ENCODE measurements around the gene HNRNPF. TPM values are rescaled to one million over a fixed set of nuclear protein-coding genes. Genes with fewer than 3 reads are reported as not detected.
A peak's percentile ranks its signal among the peaks of the same experiment; 100 is the strongest.
"Not testable (repeated sequence)": the region's sequence is repeated elsewhere in the genome, so short reads cannot be mapped to it uniquely, and the experiment has no call there.

HNRNPF gene, protein sequence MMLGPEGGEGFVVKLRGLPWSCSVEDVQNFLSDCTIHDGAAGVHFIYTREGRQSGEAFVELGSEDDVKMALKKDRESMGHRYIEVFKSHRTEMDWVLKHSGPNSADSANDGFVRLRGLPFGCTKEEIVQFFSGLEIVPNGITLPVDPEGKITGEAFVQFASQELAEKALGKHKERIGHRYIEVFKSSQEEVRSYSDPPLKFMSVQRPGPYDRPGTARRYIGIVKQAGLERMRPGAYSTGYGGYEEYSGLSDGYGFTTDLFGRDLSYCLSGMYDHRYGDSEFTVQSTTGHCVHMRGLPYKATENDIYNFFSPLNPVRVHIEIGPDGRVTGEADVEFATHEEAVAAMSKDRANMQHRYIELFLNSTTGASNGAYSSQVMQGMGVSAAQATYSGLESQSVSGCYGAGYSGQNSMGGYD
- total RNA-seq, result 122 TPM

DNA sequence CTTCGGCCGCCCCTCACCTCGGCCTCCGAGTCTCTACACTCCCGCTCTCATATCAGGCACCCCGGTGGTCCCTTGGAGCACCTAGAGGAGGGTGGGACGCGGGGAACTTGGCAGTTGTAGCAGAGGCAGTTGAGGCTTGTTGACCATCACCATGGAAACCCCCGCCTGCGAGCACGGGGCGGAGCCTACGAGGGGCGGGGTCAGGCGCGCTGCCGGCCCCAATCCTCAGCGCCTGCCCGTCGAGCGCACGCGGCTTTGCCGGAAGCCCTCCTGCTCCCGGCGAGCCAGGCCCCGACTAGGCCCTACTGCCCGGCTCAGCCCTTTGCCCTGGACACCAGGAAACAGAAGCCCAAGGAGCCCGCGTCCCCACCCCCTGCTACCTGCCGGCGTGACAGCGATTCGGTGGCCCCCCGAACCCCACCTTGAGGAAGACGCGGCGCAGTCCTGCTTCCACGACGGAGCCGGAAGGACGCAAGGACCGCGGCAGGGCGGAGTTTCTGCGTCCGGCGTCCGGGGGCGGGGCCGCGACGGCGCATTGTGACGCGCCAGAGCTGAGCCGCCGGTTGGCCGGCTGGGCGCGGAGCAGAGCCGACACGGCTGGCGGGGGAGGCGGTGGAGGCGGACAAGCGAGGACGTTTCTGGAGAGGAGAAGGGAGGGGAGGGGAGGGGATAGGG lies at the start of gene HNRNPF:
TSS of gene HNRNPF (minus strand) at position 477 of the 675 bp plus-strand sequence. CDS start 21,302 bp downstream, outside the sequence.
- DNase-seq, result peak; percentile 95

DNA sequence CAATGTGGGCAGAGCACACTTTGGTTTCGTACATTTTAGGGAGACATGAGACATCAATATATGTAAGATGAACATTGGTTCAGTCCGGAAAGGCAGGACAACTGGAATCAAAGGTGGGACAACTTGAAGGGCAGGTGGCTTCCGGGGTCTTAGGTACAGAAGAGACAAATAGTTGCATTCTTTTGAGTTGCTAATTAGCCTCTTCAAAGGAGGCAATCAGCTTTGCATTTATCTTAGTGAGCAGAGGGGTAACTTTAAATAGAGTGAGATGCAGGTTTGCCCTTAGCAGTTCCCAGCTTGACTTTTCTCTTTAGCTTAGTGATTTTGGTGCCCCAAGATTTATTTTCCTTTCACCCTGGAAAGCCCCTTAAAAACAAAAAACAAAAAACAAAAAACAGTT lies 49.2 kb upstream of the HNRNPF start:
- DNase-seq, result no peak

DNA sequence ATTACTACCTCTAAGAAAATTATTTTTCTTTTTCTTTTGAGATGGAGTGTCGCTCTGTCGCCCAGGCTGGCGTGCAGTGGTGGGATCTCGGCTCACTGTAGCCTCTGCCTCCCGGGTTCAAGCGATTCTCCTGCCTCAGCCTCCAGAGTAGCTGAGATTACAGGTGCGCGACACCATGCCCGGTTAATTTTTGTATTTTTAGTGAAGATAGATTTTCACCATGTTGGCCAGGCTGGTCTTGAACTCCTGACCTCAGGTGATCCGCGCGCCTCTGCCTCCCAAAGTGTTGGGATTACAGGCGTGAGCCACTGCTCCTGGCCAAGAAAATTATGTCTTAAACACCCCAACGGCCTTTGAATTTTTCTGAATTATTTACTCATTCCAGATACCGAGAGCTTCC lies 47.6 kb upstream of the HNRNPF start:
- not testable (repeated sequence) for DNase-seq

DNA sequence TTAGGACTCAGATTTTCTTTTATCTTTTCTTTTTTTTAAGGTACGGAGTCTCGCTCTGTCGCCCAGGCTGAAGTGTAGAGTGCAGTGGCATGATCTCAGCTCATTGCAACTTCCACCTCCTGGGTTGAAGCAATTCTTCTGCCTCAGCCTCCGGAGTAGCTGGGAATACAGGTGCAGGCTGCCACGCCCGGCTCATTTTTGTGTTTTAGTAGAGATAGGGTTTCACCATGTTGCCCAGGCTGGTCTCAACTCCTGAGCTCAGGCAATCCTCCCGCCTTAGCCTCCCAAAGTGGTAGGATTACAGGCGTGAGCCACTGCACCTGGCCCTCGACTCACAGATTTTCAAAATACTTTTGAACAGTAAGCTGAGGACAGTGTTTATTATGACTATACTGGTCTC lies 45.0 kb upstream of the HNRNPF start:
- not testable (repeated sequence) for DNase-seq

DNA sequence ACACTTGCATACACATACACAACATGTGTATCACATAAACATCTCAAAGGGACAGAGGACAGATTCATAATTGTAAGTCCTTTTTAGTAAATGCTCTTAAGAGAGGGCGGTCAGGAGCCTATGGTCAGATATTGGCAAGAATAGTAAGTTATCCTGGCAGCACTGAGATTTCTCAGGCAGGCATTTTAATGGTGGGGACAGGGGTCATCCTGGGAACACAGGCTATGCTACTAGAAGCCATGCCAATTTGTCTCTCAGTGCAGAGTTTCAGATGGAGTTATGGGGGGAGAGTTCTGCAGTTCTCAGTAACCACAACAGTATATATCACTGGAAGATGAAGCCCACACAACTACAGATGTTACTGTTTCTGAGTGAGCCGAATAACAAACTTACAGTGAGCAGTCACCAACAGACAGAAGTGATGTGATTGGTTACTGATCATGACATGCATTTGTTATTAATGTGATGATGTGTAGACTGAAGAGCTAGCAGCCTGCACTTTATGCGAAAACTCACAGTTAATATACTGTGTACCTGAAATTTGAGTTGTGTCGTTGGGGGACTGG lies 44.4 kb upstream of the HNRNPF start:
- peak; percentile 15 for DNase-seq

DNA sequence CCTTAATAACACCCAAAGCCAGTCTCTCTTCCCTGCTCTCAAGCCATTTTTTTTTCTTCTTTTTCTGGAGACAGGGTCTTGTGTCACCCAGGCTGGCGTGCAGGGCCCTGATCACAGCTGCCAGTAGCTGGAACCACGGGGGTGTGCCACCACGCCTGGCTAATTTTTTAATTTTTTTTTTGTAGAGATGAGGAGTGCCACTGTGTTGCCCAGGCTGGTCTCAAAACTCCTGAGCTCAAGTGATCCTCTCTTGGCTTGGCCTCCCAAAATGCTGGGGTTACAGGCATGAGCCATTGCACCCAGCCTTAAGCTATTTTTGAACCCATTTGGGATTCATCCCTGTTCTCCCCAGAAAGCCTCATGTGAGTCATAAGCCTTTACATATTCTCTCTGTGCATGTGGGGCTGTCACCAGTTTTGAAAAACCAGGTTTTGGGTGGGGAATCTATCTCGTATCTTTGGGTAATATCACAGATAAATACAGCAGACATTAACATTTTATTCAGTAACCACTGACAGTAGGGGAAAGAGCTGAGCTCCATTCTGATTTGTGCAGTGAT lies 43.4 kb upstream of the HNRNPF start:
- DNase-seq, result no peak

DNA sequence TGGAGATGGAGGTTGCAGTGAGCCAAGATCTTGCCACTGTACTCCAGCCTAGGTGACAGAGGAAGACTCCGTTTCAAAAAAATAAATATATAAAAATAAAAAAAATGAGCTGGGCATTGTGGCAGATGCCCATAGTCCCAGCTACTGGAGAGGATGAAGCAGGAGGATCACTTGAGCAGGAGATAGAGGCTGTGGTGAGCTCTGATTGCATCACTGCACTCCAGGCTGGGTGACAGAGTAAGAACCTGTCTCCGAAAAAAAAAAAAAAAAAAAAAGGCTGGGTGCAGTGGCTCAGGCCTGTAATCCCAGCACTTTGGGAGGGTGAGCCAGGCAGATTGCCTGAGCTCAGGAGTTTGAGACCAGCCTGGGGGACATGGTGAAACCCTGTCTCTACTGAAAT lies 39.8 kb upstream of the HNRNPF start:
- no peak for DNase-seq

DNA sequence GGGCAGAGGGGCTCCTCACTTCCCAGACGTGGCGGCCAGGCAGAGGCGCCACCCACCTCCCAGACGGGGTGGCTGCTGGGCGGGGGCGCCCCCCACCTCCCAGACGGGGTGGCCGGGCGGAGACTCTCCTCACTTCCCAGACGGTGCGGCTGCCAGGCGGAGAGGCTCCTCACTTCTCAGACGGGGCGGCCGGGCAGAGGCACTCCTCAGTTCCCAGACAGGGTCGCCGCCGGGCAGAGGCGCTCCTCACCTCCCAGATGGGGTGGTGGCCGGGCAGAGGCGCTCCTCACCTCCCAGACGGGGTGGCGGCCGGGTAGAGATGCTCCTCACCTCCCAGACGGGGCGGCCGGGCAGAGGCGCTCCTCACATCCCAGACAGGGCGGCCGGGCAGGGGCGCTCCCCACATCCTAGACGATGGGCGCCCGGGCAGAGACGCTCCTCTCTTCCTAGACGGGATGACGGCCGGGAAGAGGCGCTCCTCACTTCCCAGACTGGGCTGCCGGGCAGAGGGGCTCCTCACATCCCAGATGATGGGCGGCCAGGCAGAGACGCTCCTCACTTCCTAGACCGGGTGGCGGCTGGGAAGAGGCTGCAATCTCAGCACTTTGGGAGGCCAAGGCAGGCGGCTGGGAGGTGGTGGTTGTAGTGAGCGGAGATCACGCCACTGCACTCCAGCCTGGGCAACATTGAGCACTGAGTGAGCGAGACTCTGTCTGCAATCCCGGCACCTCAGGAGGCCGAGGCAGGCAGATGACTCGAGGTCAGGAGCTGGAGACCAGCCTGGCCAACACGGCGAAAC lies 37.4 kb upstream of the HNRNPF start:
- not testable (repeated sequence) for DNase-seq

DNA sequence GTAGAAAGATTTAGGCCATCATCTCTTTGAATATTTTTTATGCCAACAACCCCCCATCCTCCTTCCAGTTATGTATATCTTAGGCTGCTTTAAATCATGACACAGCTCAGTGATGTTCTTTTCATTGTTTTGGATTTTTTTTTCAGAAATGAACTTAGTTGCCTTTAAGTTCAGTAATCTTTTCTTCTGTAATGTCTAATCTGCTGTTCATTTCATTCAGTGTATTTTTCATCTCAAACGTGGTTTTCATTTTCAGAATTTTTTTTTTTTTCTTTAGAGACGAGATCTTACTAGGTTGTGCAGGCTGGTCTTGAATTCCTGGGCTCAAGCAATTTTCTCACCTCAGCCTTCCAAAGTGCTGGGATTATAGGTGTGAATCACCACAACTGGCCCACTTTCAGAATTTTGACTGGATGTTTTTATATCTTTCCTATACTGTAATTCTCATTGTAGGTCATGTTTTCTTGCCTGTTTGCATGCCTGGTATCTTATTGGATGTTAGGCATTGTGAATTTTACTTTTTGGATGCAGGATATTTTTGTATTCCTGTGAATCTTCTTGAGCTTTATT lies 36.0 kb upstream of the HNRNPF start:
- DNase-seq, result no peak

DNA sequence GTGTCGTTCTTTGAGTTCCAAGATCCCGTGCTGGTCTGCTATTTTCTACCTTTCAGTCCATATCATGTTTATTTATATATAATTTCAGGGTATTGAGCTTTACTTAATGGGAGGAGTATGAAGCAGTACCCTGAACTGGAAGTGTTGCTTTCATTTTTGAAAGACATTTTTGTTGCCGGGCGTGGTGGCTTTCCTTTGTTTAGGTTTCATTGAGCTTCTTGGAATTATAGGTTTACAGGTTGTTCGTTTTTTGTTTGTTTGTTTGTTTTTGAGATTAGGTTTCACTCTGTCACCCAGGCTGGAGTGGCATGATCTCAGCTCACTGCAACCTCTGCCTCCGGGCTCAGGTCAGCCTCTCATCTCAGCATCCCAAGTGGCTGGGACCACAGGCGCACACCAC lies 35.3 kb upstream of the HNRNPF start:
- no peak for DNase-seq

DNA sequence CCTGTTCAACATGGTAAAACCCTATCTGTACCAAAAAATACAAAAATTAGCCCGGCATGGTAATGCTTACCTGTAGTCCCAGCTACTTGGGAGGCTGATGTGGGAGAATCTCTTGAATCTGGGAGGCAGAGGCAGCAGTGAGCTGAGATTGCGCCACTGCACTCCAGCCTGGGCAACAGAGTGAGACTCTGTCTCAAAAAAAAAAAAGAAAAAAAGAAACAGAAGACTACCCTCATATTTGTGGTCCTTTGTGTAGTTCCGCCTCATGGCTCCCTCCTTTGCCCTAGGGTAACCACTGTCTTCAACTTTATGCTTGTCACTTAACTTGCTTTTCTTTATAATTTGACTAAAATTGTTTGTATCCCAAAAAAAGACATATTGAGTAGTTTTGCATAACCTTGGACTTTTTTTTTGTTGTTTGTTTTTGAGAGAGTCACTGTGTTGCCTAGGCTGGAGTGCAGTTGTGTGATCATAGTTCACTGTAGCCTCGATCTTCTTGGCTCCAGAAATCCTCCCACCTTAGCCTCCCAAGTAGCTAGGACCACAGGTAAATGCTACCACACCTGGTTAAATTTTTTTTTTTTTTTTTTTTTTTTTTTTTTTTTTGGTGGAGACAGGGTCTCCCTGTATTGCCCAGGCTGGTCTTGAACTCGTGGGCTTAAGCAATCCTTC lies 31.6 kb upstream of the HNRNPF start:
- no peak for DNase-seq

DNA sequence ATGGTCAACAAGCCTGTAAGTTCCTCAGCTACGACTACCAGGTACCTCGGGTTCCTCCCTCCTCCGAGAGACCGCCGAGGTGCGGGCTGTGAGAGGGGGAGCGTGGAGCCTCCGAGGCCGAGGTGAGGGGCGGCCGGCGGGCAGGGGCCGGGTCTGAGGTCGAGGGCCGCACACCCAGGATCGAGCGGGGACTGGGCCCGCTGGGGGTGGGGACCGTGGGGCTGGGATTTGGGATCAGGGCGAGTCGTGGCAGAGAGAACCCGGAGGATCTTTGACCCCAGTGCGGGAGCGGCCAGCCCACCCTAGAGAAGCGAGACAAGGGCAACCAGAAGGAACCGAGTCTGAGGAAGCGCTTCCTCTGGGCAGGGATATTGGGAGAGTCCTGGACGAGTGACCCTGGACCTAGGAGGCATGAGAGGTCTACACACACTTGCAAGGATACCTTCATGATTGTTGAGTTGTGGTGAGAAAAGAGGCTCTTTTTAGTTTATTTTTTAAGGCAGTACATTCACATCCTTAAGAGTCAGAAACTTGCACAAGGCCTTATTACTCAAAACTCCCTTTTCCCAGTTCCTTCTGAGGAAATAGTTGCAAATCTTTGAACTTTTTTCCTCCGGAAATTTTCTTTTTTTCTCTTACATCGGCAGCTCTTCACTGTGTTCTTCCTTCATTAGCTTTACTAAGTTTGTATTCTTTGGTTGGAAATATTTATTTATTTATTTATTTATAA lies 28.3 kb upstream of the HNRNPF start:
- no peak for DNase-seq

DNA sequence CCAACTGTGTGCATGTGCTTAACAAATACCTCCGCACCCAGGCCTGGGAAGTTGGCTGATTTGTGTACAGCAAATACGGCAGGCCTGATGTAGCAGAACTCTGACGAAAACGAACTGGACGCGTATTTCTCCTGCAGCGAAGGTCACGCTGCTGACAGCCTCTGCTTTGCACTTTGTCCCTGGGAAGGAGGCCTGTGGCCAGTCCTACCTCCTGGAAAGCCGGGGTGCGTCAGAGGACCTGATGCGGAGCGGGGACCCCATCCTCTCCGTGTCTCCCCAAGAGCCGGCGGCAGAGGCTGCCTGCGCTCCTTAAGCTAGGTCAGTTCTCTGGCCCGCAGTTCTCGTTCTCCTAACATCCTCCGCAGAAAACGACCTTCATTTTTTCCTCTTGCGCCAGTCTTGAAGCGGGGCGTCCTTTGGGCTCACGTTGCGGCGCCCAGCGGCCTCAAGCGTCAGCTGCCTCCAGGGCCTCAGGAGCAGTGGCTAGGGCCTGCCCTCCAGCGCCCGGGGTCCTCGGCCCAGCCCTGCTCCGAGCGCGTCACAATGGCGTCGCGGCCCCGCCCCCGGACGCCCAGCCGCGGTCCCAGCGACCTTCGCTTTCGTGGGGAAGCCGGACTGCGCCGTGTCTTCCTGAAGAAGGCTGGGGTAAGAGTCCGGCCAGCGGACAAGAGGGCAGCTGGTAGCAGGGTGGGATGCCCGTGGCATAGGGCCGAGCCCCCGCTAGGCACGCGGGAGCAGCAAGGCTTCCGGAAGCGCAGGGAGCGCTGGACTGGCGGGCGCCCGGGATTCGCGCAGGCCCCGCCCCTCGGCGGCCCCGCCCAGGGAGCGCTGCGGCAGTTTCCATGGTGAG lies 27.5 kb upstream of the HNRNPF start, which contains the start of gene ZNF487:
TSS of gene ZNF487 (plus strand) at position 821 of the 850 bp plus-strand sequence. CDS start 38,703 bp downstream, outside the sequence.
- peak; percentile 82 for DNase-seq

DNA sequence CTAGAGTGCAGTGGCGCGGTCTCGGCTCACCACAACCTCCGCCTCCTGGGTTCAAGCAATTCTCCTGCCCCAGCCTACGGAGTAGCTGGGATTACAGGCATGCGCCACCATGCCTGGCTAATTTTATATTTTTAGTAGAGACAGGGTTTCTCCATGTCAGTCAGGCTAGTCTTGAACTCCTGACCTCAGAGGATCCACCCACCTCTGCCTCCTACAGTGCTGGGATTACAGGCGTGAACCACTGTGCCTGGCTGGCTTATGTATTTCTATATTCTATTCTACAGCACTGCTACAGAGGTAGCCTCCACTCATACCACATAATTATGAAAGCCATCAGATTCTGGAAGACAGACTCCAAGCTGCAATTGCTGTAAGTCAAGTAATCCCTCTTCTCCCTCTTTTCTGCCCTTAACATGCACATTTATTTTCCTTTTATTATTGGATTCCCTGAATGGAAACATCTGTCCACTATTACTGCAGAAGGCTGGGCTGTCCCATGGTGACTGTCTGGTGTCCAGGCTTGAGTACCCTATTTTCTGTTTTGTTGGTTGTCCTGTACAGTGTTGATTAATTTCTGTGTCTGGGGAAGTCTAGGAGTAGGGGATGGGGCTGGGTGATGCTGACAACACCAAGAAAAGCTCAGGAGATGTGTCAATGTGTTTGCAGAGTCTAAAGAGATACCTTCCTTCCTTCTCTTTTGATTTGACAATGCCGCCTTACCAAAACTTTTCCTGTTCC lies 22.1 kb upstream of the HNRNPF start:
- DNase-seq, result no peak

DNA sequence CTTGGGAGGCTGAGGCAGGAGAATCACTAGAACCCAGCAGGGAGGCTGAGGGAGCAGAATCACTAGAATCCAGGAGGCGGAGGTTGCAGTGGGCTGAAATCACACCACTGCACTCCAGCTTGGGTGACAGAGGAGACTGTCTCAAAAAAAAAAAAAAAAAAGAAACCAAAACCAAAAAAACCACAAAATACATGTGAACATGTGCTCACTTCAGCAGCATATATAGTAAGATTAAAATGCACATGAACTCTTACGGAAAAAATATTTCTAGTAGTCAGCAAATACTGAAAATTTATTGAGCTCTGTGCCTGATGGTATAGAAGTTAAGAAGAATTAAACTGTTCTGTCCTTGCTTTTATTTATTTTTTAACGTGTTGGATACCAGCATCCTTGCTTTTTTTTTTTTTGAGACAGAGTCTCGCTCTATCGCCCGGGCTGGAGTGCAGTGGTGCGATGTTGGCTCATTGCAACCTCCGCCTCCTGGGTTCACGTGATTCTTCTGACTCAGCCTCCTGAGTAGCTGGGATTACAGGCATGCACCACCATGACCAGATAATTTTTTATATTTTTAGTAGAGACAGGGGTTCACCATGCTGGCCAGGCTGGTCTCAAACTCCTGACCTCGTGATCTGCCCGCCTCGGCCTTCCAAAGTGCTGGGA lies 18.3 kb upstream of the HNRNPF start:
- no peak for DNase-seq

DNA sequence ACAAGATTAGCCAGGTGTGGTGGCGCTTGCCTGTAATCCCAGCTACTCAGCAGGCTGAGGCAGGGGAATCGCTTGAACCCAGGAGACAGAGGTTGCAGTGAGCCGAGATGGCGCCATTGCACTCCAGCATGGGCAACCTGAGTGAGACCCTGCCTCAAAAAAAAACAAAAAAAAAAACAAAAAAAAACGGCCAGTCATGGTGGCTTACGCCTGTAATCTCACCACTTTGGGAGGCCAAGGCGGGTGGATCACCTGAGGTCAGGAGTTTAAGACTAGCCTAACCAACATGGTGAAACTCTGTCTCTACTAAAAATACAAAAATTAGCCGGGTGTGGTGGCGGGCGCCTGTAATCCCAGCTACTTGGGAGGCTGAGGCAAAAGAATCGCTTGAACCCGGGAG lies 17.5 kb upstream of the HNRNPF start:
- not testable (repeated sequence) for DNase-seq

DNA sequence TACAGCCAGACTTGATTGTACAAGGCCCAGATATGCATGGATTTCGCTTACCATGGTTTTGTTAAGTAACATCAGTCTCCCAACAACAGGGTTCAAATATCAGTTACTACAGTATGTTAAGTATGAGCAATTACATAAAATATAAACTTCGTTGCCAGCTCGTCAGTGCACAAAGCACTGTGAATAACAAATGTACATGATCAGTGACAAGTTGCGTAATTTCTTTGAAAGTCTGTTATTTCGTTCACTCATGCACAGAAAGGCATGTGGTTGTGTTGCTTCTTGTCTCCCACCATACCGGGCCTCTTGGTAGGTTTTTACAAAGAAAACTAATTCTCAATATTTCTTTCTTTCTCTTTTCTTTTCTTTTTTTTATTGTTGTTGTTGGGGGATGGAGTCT lies 15.4 kb upstream of the HNRNPF start:
- DNase-seq, result no peak

DNA sequence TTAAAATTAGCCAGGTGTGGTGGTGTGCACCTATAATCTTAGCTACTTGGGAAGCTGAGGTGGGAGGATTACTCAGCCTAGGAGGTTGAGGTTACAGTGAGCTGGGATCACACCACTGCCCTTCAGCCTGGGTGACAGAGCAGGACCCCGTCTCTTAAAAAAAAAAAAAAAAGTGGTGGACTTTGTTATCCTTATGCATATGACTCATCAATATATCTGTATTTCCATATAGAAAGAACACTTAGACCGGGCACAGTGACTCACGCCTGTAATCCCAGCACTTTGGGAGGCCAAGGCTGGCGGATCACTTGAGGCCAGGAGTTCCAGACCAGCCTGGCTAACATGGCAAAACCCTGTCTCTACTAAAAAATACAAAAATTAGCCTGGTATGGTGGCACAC lies 13.0 kb upstream of the HNRNPF start:
- not testable (repeated sequence) for DNase-seq

All from skin of body (tissue), 2 donors.